ENCODE measurements around the gene BFSP1. TPM values are rescaled to one million over a fixed set of nuclear protein-coding genes. Genes with fewer than 3 reads are reported as not detected.

Gene BFSP1
- total RNA-seq, 1 experiment from 2014 or later: not detected

DNA sequence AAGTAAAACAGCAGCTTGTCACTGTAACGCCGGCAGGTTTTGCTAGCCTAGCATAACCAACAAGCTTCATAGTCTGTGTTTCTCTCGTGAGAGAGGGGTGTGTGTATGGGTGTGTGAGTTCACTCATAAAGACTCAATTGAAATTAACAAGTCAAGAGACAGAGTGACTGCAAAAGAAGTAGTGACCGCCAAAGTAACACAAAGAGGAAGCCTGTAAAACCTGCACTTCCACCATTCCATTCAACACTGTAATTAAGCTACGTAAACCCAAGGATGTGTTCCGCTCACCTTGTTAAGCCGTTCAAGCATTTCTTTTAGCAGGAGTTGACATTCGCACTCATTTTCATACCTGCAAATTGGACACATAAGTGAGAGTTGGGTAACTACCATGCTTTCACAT is 6.6 kb downstream of the BFSP1 start:
- H3K36me3 ChIP-seq (ENCODE audit: insufficient read depth, low read length): no peaks in the 10 kb centered on the region
- H3K9me3 ChIP-seq (ENCODE audit: low read length): no peaks in the 10 kb centered on the region
- no peaks in the 10 kb centered on the region for H3K79me2 ChIP-seq (ENCODE audit: low read length)
- H3K27me3 ChIP-seq (ENCODE audit: low read length): no peaks in the 10 kb centered on the region
- no peak overlapping the region for H3K9ac ChIP-seq (ENCODE audit: low read length)
- H3K4me3 ChIP-seq (ENCODE audit: low read length): no peak overlapping the region
- no peak for DNase-seq
- no peaks in the 10 kb centered on the region for H3K9me2 ChIP-seq (replicated peaks; ENCODE audit: insufficient read depth, low read length)
- H2AFZ ChIP-seq (ENCODE audit: low read length): no peak overlapping the region
- H3K27ac ChIP-seq (ENCODE audit: low read length): no peak overlapping the region
- no peaks in the 10 kb centered on the region for H3K4me1 ChIP-seq (ENCODE audit: low read length)
- H3K4me2 ChIP-seq (ENCODE audit: low read depth, low read length, poor library complexity, severe bottlenecking): no peak overlapping the region
- H4K20me1 ChIP-seq (ENCODE audit: insufficient read depth, low read depth, low read length): no peaks in the 10 kb centered on the region

DNA sequence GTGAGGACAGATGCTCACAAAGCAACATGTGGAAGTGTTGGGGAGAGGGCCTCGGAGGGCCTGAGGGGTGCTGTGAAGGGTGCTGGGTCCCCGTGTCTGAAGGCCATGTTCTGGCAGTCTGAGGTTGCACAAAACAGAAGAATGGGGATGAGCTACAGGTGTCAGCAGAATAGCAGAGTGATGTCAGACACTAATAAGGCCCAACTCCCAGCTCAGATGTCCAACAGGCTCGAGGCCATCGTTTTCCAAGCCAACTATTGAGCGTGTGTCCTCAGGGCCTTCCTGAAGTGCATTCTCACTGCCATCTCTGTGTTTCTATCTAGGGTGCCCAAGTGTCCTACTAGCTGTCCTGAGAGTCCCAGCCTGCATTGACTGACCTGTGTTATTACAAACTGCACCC is 7.9 kb downstream of the BFSP1 start:
- Histone ChIP-seq H3K4me2 (ENCODE audit: low read depth, low read length, poor library complexity, severe bottlenecking) (no peak overlapping the region), H3K27me3 (ENCODE audit: low read length) (no peaks in the 10 kb centered on the region), H4K20me1 (ENCODE audit: insufficient read depth, low read depth, low read length) (no peaks in the 10 kb centered on the region), H3K36me3 (ENCODE audit: insufficient read depth, low read length) (no peaks in the 10 kb centered on the region), H3K4me3 (ENCODE audit: low read length) (no peak overlapping the region), H3K9ac (ENCODE audit: low read length) (no peak overlapping the region), H3K79me2 (ENCODE audit: low read length) (no peaks in the 10 kb centered on the region), H3K9me2 (replicated peaks; ENCODE audit: insufficient read depth, low read length) (no peaks in the 10 kb centered on the region), H3K9me3 (ENCODE audit: low read length) (no peaks in the 10 kb centered on the region), H3K4me1 (ENCODE audit: low read length) (peaks cover 2% of the 10 kb centered on the region; the same call in 1 of the 2 replicates), H3K27ac (ENCODE audit: low read length) (no peak overlapping the region), H2AFZ (ENCODE audit: low read length) (no peak overlapping the region)
- DNase-seq: no peak

DNA sequence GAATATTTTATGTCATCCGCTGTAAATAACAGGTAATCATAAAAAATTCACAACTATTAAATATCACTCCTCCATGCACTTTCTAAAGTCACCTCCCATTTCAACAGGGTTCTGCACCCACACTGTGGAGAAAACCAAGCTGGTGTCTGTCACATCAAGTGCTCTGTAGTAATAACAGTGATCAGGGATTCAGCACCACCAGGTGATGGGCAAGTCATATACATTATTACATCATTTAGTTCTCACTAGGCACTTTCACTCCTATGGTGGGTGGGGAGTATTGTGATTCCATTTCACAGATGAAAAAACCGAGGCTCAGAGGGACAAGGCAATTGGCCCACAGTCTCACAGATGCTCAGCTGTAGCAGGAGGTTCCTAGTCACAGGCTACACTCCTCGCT is 8.7 kb downstream of the BFSP1 start:
- H3K36me3 ChIP-seq (ENCODE audit: insufficient read depth, low read length): no peaks in the 10 kb centered on the region
- no peak overlapping the region for H3K4me2 ChIP-seq (ENCODE audit: low read depth, low read length, poor library complexity, severe bottlenecking)
- H3K9me2 ChIP-seq (replicated peaks; ENCODE audit: insufficient read depth, low read length): no peaks in the 10 kb centered on the region
- H2AFZ ChIP-seq (ENCODE audit: low read length): no peak overlapping the region
- H3K79me2 ChIP-seq (ENCODE audit: low read length): no peaks in the 10 kb centered on the region
- H3K27ac ChIP-seq (ENCODE audit: low read length): no peak overlapping the region
- no peaks in the 10 kb centered on the region for H3K9me3 ChIP-seq (ENCODE audit: low read length)
- H3K27me3 ChIP-seq (ENCODE audit: low read length): no peaks in the 10 kb centered on the region
- H3K4me3 ChIP-seq (ENCODE audit: low read length): no peak overlapping the region
- no peak overlapping the region for H3K9ac ChIP-seq (ENCODE audit: low read length)
- no peak for DNase-seq
- no peaks in the 10 kb centered on the region for H4K20me1 ChIP-seq (ENCODE audit: insufficient read depth, low read depth, low read length)
- peaks cover 2% of the 10 kb centered on the region; the same call in 1 of the 2 replicates for H3K4me1 ChIP-seq (ENCODE audit: low read length)

DNA sequence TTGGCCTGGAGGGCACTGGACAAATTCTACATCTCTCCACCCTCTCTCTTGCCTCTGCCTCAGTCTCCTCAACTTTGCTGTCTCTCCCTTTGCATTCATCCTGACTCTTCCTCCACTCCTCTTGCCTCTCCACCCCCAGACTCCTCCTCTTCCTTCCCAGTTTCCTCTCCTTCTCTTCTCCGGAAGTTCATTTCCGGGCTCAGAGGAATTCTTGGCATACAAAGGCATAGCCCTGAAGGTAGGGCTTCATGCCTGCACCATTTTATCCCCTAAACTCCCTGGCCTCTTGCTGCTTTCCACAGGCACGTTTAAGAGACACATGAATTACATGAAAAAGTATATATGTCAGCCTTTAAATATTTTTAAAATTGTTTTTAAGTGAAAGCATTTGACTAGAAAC is 10.6 kb downstream of the BFSP1 start:
- Histone ChIP-seq H2AFZ (ENCODE audit: low read length) (no peak overlapping the region), H3K4me1 (ENCODE audit: low read length) (peaks cover 2% of the 10 kb centered on the region; the same call in 1 of the 2 replicates), H3K4me2 (ENCODE audit: low read depth, low read length, poor library complexity, severe bottlenecking) (no peak overlapping the region), H3K27me3 (ENCODE audit: low read length) (no peaks in the 10 kb centered on the region), H3K9me3 (ENCODE audit: low read length) (no peaks in the 10 kb centered on the region), H3K9ac (ENCODE audit: low read length) (no peak overlapping the region), H3K9me2 (replicated peaks; ENCODE audit: insufficient read depth, low read length) (no peaks in the 10 kb centered on the region), H3K4me3 (ENCODE audit: low read length) (no peak overlapping the region), H4K20me1 (ENCODE audit: insufficient read depth, low read depth, low read length) (no peaks in the 10 kb centered on the region), H3K79me2 (ENCODE audit: low read length) (no peaks in the 10 kb centered on the region), H3K27ac (ENCODE audit: low read length) (no peak overlapping the region), H3K36me3 (ENCODE audit: insufficient read depth, low read length) (no peaks in the 10 kb centered on the region)
- no peak for DNase-seq

DNA sequence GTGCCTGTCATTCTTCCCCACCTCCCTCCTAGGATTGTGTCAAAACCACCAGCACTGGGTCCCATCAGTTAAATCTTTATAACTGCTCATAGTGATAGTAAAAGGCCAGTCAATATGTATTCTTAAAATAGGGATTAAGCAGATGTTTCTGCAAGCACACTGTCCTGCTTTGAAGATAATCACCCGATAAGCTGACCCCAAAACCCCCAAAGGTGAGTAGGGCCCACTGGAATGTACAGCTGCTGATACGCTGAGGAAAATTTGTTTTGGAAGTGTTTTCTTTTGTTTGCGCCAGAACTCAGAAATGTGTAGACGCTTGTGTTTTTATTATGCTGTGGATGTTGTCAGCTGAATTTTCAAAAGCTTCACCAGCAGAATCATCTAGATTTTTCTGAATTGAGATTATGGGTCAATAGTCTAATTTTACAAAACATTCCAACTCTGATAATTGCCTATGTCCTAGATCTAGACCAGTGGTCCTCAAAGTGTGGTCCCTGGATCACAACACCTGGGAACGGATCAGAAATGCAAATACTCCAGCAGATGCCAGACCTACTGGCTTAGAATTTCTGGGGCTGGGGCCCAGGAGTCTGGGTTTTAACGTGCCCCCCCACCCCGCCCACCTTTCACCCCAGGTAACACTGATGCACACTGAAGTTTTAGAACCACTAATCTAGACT is 11.4 kb downstream of the BFSP1 start:
- no peak for DNase-seq
- Histone ChIP-seq H3K27me3 (ENCODE audit: low read length) (no peaks in the 10 kb centered on the region), H3K79me2 (ENCODE audit: low read length) (no peaks in the 10 kb centered on the region), H3K27ac (ENCODE audit: low read length) (no peak overlapping the region), H3K9me3 (ENCODE audit: low read length) (no peaks in the 10 kb centered on the region), H2AFZ (ENCODE audit: low read length) (no peak overlapping the region), H3K9ac (ENCODE audit: low read length) (no peak overlapping the region), H3K9me2 (replicated peaks; ENCODE audit: insufficient read depth, low read length) (no peaks in the 10 kb centered on the region), H4K20me1 (ENCODE audit: insufficient read depth, low read depth, low read length) (no peaks in the 10 kb centered on the region), H3K4me2 (ENCODE audit: low read depth, low read length, poor library complexity, severe bottlenecking) (no peak overlapping the region), H3K4me3 (ENCODE audit: low read length) (no peak overlapping the region), H3K4me1 (ENCODE audit: low read length) (peaks cover 2% of the 10 kb centered on the region; the same call in 1 of the 2 replicates), H3K36me3 (ENCODE audit: insufficient read depth, low read length) (no peaks in the 10 kb centered on the region)

DNA sequence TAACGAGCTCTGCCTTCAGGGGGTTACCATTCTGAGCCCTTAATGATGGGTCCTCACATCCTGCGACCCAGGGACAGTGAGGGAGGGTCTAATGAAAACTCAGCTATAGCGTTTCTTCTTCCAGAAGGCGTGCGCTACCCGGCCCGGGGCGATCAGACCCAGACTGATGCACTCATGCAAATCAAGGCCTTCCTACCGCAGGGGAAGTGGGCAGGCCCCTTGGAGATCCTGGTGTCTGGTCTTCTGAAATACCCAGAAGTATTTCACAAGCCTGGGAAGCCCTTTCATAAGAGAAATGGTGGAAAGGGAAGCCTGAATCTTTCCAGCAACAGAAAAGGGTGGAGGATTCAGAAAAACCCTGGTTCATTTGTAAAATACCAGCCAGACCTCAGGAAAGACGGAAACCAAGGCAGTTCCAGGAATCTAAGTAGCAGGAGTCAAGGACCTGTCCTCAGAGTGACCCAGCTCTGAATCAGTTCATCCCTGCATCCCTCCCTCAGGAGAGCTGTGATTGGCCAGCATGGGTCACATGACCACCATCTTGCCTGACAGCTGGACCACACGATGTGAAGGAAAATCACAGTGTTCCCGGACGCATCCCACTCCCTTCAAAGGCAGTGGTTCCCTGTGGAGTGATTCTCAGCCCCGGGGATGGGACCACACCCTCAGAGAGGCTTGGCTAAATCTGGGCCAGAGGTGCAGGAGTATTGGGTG is 12.7 kb downstream of the BFSP1 start:
- Histone ChIP-seq H4K20me1 (ENCODE audit: insufficient read depth, low read depth, low read length) (no peaks in the 10 kb centered on the region), H3K79me2 (ENCODE audit: low read length) (no peaks in the 10 kb centered on the region), H3K9me3 (ENCODE audit: low read length) (no peaks in the 10 kb centered on the region), H3K9me2 (replicated peaks; ENCODE audit: insufficient read depth, low read length) (no peaks in the 10 kb centered on the region), H2AFZ (ENCODE audit: low read length) (no peak overlapping the region), H3K27ac (ENCODE audit: low read length) (no peak overlapping the region), H3K9ac (ENCODE audit: low read length) (no peak overlapping the region), H3K36me3 (ENCODE audit: insufficient read depth, low read length) (no peaks in the 10 kb centered on the region), H3K4me2 (ENCODE audit: low read depth, low read length, poor library complexity, severe bottlenecking) (no peak overlapping the region), H3K4me3 (ENCODE audit: low read length) (no peak overlapping the region), H3K4me1 (ENCODE audit: low read length) (peaks cover 2% of the 10 kb centered on the region; the same call in 1 of the 2 replicates), H3K27me3 (ENCODE audit: low read length) (no peaks in the 10 kb centered on the region)
- DNase-seq: peak; percentile 46

DNA sequence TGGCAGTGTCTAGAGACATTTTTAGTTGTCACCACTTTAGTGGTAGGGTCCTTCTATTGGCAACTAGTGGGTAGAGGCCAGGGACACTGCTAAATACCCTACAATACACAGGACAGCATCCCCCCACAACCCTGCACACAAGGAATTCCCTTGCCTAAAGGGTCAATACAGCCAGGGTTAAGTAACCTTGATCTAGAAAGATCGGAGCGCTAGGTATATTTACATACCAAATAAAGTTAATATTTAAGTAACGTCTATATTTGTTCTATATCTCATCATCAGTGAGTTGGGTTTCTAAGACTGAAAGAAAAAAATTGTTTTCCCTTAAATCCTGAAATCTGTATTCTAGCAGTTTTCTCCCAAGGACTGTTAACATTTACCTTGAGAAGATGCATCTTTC is 16.1 kb downstream of the BFSP1 start:
- no peaks in the 10 kb centered on the region for H4K20me1 ChIP-seq (ENCODE audit: insufficient read depth, low read depth, low read length)
- H3K9me3 ChIP-seq (ENCODE audit: low read length): no peaks in the 10 kb centered on the region
- no peaks in the 10 kb centered on the region for H3K9me2 ChIP-seq (replicated peaks; ENCODE audit: insufficient read depth, low read length)

DNA sequence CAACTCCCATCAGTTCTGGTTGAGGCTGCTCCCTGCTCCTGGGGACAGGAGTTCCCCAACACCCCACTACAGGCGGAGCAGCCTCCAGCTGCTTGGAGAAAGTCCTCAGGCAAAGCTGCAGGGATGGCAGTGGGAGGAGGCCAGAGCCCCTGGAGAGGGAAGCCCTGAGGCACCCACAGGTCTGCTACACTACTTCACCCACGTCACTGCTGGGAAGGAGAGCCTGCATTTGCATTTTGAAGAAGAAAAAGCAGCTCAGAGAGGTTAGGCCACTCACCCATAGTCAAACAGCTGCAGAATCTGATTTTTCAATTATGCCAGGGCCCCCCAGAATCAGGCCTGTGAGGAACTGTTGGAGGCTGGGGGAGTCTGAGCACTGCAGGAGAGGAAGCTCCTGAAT is 17.2 kb downstream of the BFSP1 start:
- Histone ChIP-seq H3K9me2 (replicated peaks; ENCODE audit: insufficient read depth, low read length) (no peaks in the 10 kb centered on the region), H3K9ac (ENCODE audit: low read length) (no peak overlapping the region), H3K79me2 (ENCODE audit: low read length) (no peaks in the 10 kb centered on the region), H3K4me3 (ENCODE audit: low read length) (no peak overlapping the region), H3K27ac (ENCODE audit: low read length) (no peak overlapping the region), H3K27me3 (ENCODE audit: low read length) (no peaks in the 10 kb centered on the region), H2AFZ (ENCODE audit: low read length) (no peak overlapping the region), H4K20me1 (ENCODE audit: insufficient read depth, low read depth, low read length) (no peaks in the 10 kb centered on the region), H3K36me3 (ENCODE audit: insufficient read depth, low read length) (no peaks in the 10 kb centered on the region), H3K4me2 (ENCODE audit: low read depth, low read length, poor library complexity, severe bottlenecking) (no peak overlapping the region), H3K9me3 (ENCODE audit: low read length) (no peaks in the 10 kb centered on the region), H3K4me1 (ENCODE audit: low read length) (peaks cover 8% of the 10 kb centered on the region)
- DNase-seq: no peak

More for the DNA sequence above, 16.1 kb downstream of the BFSP1 start:
- Histone ChIP-seq H3K4me2 (ENCODE audit: low read depth, low read length, poor library complexity, severe bottlenecking) (no peak overlapping the region), H2AFZ (ENCODE audit: low read length) (no peak overlapping the region), H3K4me3 (ENCODE audit: low read length) (no peak overlapping the region), H3K27me3 (ENCODE audit: low read length) (no peaks in the 10 kb centered on the region), H3K27ac (ENCODE audit: low read length) (no peak overlapping the region), H3K79me2 (ENCODE audit: low read length) (no peaks in the 10 kb centered on the region), H3K9ac (ENCODE audit: low read length) (no peak overlapping the region), H3K36me3 (ENCODE audit: insufficient read depth, low read length) (no peaks in the 10 kb centered on the region), H3K4me1 (ENCODE audit: low read length) (peaks cover 8% of the 10 kb centered on the region)
- no peak for DNase-seq
